SK-N-SH treated with all-trans-retinoic acid at 6 μM for 48 hours (cell line): ENCODE data around the gene RELCH.

Source experiments
- ATAC-seq: fragments of 200-7000 bp; cut with Tn5 transposase; 3 replicates; pipeline ENCODE4 v1.9.1; 2020; ENCODE audit warnings: mild to moderate bottlenecking, moderate library complexity
- ARNTL ChIP-seq: fragments of 450-650 bp; formaldehyde crosslinking; IDR thresholded peaks from 2 replicates; pipeline ENCODE4 v1.5.0; 2020; ENCODE audit warnings: low read depth, mild to moderate bottlenecking, moderate library complexity, borderline replicate concordance
- CREB5 ChIP-seq: fragments of 250-450 bp; sonication (Bioruptor Pico); IDR thresholded peaks from 2 replicates; pipeline ENCODE4 v1.5.1; 2020; ENCODE audit warnings: low read depth, mild to moderate bottlenecking, moderate library complexity
- CSDC2 ChIP-seq: fragments of 250-450 bp; sonication (Bioruptor Pico); IDR thresholded peaks from 2 replicates; pipeline ENCODE4 v1.5.0; 2020; ENCODE audit warnings: mild to moderate bottlenecking, moderate library complexity
- GLIS3 ChIP-seq: fragments of 250-450 bp; sonication (Bioruptor Pico); IDR thresholded peaks from 2 replicates; pipeline ENCODE4 v1.5.0; 2020; ENCODE audit warnings: mild to moderate bottlenecking, moderate library complexity
- ISL1 ChIP-seq: fragments of 250-450 bp; sonication (Bioruptor Pico); IDR thresholded peaks from 2 replicates; pipeline ENCODE4 v2.1.2; 2022; ENCODE audit warnings: mild to moderate bottlenecking, moderate library complexity
- OSR1 ChIP-seq: fragments of 250-450 bp; sonication (Bioruptor Pico); IDR thresholded peaks from 2 replicates; pipeline ENCODE4 v1.8.0; 2022; ENCODE audit warnings: moderate library complexity, mild to moderate bottlenecking, inconsistent platforms
- PATZ1 ChIP-seq: fragments of 250-450 bp; sonication (Bioruptor Pico); IDR thresholded peaks from 2 replicates; pipeline ENCODE4 v1.8.0; 2020; ENCODE audit warnings: mild to moderate bottlenecking, moderate library complexity, borderline replicate concordance
- PPARA ChIP-seq: fragments of 250-450 bp; sonication (Bioruptor Pico); IDR thresholded peaks from 2 replicates; pipeline ENCODE4 v1.5.0; 2020; ENCODE audit warnings: mild to moderate bottlenecking, borderline replicate concordance
- RARB ChIP-seq: fragments of 250-450 bp; sonication (Bioruptor Pico); IDR thresholded peaks from 2 replicates; pipeline ENCODE4 v1.8.0; 2021; ENCODE audit warnings: mild to moderate bottlenecking, moderate library complexity
- SNAI2 ChIP-seq: fragments of 250-450 bp; sonication (Bioruptor Pico); IDR thresholded peaks from 2 replicates; pipeline ENCODE4 v1.5.0; 2020; ENCODE audit warnings: mild to moderate bottlenecking, moderate library complexity
- TCF4 ChIP-seq: fragments of 250-450 bp; sonication (Bioruptor Pico); IDR thresholded peaks from 2 replicates; pipeline ENCODE4 v1.8.0; 2021; ENCODE audit warnings: mild to moderate bottlenecking, moderate library complexity, borderline replicate concordance
- TOX ChIP-seq: fragments of 250-450 bp; sonication (Bioruptor Pico); IDR thresholded peaks from 2 replicates; pipeline ENCODE4 v1.8.0; 2021; ENCODE audit warnings: mild to moderate bottlenecking, moderate library complexity, borderline replicate concordance
- TSHZ2 ChIP-seq: fragments of 250-450 bp; sonication (Bioruptor Pico); IDR thresholded peaks from 2 replicates; pipeline ENCODE4 v1.5.0; 2020; ENCODE audit warnings: mild to moderate bottlenecking, moderate library complexity
- ZC3H10 ChIP-seq: fragments of 250-450 bp; sonication (Bioruptor Pico); IDR thresholded peaks from 2 replicates; pipeline ENCODE4 v1.5.1; 2021; ENCODE audit warnings: mild to moderate bottlenecking, moderate library complexity
- ZFP30 ChIP-seq: fragments of 450-650 bp; formaldehyde crosslinking; IDR thresholded peaks from 2 replicates; pipeline ENCODE4 v1.5.0; 2022; ENCODE audit warnings: mild to moderate bottlenecking, moderate library complexity
- ZNF565 ChIP-seq: fragments of 450-650 bp; formaldehyde crosslinking; conservative IDR thresholded peaks from 2 replicates; pipeline ENCODE4 v1.5.0; 2020; ENCODE audit warnings: low read depth, mild to moderate bottlenecking, moderate library complexity
- ZNF70 ChIP-seq: fragments of 450-650 bp; formaldehyde crosslinking; IDR thresholded peaks from 2 replicates; pipeline ENCODE4 v1.5.0; 2020; ENCODE audit warnings: mild to moderate bottlenecking, moderate library complexity
- ZNF8 ChIP-seq: fragments of 450-650 bp; formaldehyde crosslinking; IDR thresholded peaks from 2 replicates; pipeline ENCODE4 v1.5.0; 2020; ENCODE audit warnings: mild to moderate bottlenecking, moderate library complexity

The RELCH gene

DNA sequence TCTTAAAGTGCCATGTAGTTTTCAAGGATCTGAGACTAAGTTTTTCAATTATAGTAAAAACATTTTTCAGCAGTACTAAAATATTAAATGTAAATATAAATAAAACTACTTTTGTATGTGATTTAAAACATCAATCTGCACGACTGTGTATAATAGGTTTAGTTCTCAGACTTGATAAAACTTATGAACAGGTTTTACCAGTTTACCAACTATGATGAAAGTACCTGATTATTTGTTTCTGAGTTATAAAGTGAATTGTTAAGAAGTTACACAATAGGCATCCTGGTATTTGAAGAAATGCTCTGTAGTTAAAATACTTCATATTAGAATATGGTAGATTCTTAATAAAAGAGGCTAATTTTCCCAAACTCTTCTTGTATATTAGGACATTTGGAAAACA, 14.8 kb downstream of the RELCH start:
- no peak for ATAC-seq
- no peak for TF ChIP-seq ZNF565 (CRISPR knock-in tag)
- TF ChIP-seq CSDC2 (CRISPR knock-in tag): no peak
- TF ChIP-seq PPARA (CRISPR knock-in tag): no peak
- TF ChIP-seq RARB (CRISPR knock-in tag): no peak
- TF ChIP-seq TCF4 (CRISPR knock-in tag): no peak
- no peak for TF ChIP-seq ARNTL (CRISPR knock-in tag)
- no peak for TF ChIP-seq TSHZ2 (CRISPR knock-in tag)
- no peak for TF ChIP-seq ZFP30 (CRISPR knock-in tag)
- TF ChIP-seq, all 23 proteins: peak for 0

DNA sequence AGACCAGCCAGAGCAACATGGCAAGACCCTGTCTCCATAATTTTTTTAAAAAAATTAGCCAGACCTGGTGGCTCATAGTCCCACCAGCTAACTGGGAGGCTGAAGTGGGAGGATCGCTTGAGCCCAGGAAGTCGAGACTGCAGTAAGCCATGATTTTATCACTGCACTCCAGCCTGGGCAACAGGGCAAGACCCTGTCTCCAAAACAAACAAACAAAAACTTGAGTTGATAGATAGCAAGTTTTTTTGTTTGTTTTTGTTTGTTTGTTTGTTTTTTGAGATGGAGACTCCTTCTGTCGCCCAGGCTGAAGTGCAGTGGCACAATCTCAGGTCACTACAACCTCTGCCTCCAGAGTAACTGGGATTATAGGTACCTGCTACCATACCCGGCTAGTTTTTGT, 18.8 kb downstream of the RELCH start:
- ATAC-seq: no peak
- TF ChIP-seq CREB5 (CRISPR knock-in tag): no peak

- TF ChIP-seq PPARA (CRISPR knock-in tag) (no peak), ZNF70 (CRISPR knock-in tag) (no peak), RARB (CRISPR knock-in tag) (no peak), PATZ1 (CRISPR knock-in tag) (no peak), SNAI2 (CRISPR knock-in tag) (no peak), CREB5 (CRISPR knock-in tag) (no peak), ISL1 (CRISPR knock-in tag) (no peak), ZNF8 (CRISPR knock-in tag) (no peak), ZFP30 (CRISPR knock-in tag) (no peak), TOX (CRISPR knock-in tag) (no peak)
- no peak for ATAC-seq
Observed at GRCh38 chr18:62206593-62206992, 19.5 kb downstream of the RELCH start.

GRCh38 chr18:62209046-62209445, 22.0 kb downstream of the RELCH start:
- ATAC-seq: no peak
- TF ChIP-seq ARNTL (CRISPR knock-in tag): no peak
- no peak for TF ChIP-seq CREB5 (CRISPR knock-in tag)
- TF ChIP-seq ZNF8 (CRISPR knock-in tag): no peak
- TF ChIP-seq RARB (CRISPR knock-in tag): no peak
- no peak for TF ChIP-seq ZC3H10
- no peak for TF ChIP-seq GLIS3 (CRISPR knock-in tag)
- TF ChIP-seq CSDC2 (CRISPR knock-in tag): no peak
- no peak for TF ChIP-seq ISL1 (CRISPR knock-in tag)
- no peak for TF ChIP-seq TOX (CRISPR knock-in tag)
- TF ChIP-seq OSR1 (CRISPR knock-in tag): no peak
- TF ChIP-seq TSHZ2 (CRISPR knock-in tag): no peak
- no peak for TF ChIP-seq TCF4 (CRISPR knock-in tag)
